NCI-H1105 (cell line): ENCODE data around the gene CBARP.
"Not testable (repeated sequence)": the region's sequence is repeated elsewhere in the genome, so short reads cannot be mapped to it uniquely, and the experiment has no call there.

Experiments used
- DNase-seq: peaks from one replicate; lab custom pipeline; 2025; lab: John Stamatoyannopoulos, UW

Gene CBARP

GRCh38 chr19:1252221-1252820 is 14.5 kb upstream of the CBARP start:
- DNase-seq = no peak

GRCh38 chr19:1251330-1252220 is 13.8 kb upstream of the CBARP start:
- no peak for DNase-seq

- peak; percentile 41 for DNase-seq
Observed at GRCh38 chr19:1250437-1251260, 12.8 kb upstream of the CBARP start.

GRCh38 chr19:1249990-1250436 is 12.2 kb upstream of the CBARP start:
- no peak for DNase-seq

- peak; percentile 94 for DNase-seq
Observed at GRCh38 chr19:1249298-1249989, 11.6 kb upstream of the CBARP start.

GRCh38 chr19:1248786-1249297 is 11.0 kb upstream of the CBARP start:
- peak; percentile 65 for DNase-seq

- no peak for DNase-seq
Observed at GRCh38 chr19:1248139-1248785, 10.5 kb upstream of the CBARP start, which contains the start of gene MIDN. Gene MIDN (plus strand): TSS chr19:1248583. CDS start chr19:1250297, 1,714 bp downstream.

- no peak for DNase-seq
Observed at GRCh38 chr19:1247748-1248138, 9.9 kb upstream of the CBARP start.

GRCh38 chr19:1246265-1247087 is 8.7 kb upstream of the CBARP start:
- not testable (repeated sequence) for DNase-seq

GRCh38 chr19:1245494-1246264 is 7.9 kb upstream of the CBARP start:
- no peak for DNase-seq

GRCh38 chr19:1244693-1245451 is 7.1 kb upstream of the CBARP start:
- DNase-seq = no peak

GRCh38 chr19:1243768-1244692 is 6.2 kb upstream of the CBARP start:
- peak; percentile 40 for DNase-seq

GRCh38 chr19:1241417-1242095 is 3.8 kb upstream of the CBARP start, which contains the start of gene ATP5F1D:
Gene ATP5F1D (plus strand): TSS chr19:1241751. CDS start chr19:1241851, 100 bp downstream.
- peak; percentile 91 for DNase-seq

GRCh38 chr19:1240925-1241324 is 3.1 kb upstream of the CBARP start:
- no peak for DNase-seq

GRCh38 chr19:1239796-1240737 is 2.3 kb upstream of the CBARP start:
- DNase-seq = peak; percentile 90

- DNase-seq = no peak
Observed at GRCh38 chr19:1239420-1239795, 1.6 kb upstream of the CBARP start.
